NCI-H1048 (cell line): ENCODE data around the gene CAPN8.

ENCODE experiments used
- DNase-seq: peaks from one replicate; lab custom pipeline; 2025; lab: John Stamatoyannopoulos, UW

Gene CAPN8

GRCh38 chr1:223617323-223618070, 48.0 kb downstream of the CAPN8 start:
- DNase-seq: no peak

- DNase-seq: no peak
Measured at GRCh38 chr1:223616586-223616985, 48.9 kb downstream of the CAPN8 start.

DNA sequence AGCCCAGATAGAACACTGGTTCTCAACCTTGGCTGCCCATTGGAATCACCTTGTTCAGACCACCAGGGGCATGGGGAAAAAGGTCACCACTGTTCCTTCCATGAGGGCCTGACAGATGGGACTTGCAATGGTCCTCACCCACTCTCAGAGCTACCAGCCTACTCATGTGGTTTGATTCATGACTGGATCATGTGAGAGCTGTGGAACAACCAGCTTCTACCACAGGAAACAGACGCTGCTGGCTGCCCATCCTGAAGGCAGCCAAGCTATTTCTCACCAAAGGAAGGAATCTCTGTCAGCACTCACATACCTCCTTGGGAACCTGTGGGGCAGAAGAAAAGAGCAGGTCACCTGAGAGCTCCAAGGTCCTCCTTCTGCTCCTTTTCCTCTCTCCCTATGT, 53.6 kb downstream of the CAPN8 start:
- DNase-seq: no peak

- no peak for DNase-seq
Measured at GRCh38 chr1:223609977-223610376, 55.5 kb downstream of the CAPN8 start.

DNA sequence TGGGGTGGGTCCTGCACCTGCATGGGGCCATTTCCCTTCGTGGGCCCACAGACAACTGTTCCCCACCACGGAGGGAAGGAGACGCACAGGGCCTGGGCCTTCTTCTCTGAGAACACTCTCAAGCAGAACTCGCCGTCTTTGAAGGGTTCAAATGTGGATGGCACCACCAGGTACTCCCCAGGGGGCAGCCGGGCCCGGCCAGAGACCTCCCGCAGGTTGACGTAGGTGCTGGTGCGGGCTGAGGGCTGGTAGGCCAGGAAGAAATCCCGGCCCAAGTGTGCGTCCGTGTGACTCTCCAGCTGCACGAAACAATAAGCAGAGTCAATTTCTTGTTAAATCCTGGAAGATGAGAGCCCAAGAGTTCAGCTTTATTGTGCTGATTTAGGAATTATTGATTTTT, 56.4 kb downstream of the CAPN8 start:
- no peak for DNase-seq

- DNase-seq: no peak
Measured at GRCh38 chr1:223558512-223558911, 107.0 kb downstream of the CAPN8 start.

GRCh38 chr1:223557130-223557475, 108.4 kb downstream of the CAPN8 start:
- no peak for DNase-seq

DNA sequence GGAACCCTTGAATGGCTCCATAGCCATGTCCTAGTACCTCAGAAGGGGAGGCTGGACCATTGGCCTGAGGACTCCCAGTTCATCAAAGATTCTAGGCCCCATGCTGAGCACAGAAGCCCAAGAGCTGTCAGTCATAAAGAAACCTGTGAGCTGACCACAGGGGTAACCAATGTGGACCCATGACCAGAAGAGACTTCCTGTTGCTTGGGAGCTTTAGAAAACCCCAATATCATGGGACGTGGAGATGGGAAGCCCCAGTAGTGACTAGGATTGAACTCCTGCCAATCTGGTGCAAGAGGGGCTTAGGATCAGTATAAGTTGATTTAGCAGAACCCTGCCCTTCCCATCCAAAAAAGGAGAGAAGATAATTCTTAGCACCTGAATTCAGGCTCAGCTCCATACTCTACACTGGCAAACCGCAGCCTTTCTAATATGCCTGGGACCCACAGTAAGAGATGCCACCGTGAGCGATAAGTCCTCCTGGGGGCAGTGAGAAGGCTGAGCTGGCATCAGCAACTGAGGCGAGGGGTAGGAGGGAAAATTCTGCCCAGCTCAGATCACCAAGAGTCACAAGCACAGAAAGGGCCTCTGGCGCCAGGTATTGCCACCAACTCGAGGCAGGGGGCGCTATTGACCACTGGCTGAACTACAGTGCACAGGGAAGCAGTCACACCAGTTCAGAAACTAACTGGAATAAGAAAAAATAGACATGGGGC, 108.9 kb downstream of the CAPN8 start:
- no peak for DNase-seq

DNA sequence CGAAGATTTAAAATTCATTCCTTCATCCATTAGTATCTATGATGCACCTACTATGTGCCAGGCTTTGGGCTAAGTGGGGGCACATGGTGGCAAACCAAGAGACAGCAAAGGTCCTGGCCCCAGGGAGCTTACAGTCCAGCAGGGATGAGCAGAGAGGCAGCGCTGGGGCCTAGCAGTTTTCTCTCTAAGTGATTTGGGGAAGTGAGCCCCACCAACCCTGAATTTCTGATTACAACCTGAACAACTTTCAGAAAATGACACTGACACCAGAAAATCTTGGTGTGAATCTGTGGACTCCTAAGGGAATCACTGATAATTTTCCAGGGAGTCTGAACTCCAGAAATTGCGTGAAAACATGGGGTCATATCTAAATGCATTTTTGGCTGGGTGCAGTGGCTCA, 111.5 kb downstream of the CAPN8 start:
- DNase-seq: no peak

- DNase-seq: no peak
Measured at GRCh38 chr1:223551610-223552009, 113.9 kb downstream of the CAPN8 start.

- DNase-seq: no peak
Measured at GRCh38 chr1:223549740-223550139, 115.8 kb downstream of the CAPN8 start.

DNA sequence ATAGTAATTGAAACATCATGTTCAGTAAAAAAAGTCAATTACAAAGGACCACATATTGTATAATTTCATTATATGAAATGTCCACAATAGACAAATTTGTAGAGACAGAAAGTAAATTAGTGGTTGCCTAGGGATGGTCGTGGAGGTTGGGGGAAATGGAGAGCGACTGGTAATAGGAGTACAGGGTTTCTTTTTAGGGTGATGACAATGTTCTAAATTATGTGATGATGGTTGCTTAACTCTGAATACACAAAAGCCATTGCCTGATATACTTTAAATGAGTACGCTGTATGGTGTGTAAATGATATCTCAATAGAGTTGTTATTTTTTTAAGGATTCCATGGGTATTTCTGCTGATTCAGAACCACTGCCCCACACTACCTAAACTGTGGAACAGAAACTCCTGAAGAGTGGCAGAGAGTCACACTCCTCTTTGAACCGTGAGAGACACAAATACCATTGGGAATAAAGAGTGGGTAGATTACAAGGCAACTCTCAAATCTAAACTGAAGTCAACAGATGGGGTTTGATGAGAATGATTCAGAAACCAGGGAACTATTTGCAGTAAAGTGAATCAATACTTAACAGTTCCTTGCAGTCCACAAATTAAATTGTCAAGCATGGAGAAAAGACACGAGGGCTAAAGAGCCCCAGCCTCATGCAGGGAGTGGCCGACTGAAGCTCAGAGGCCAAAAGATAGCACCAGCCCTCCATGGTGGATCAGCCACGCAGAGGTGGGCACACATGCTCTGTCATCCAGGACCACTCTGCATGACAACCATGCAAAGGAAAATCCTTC, 118.0 kb downstream of the CAPN8 start:
- DNase-seq: no peak

DNA sequence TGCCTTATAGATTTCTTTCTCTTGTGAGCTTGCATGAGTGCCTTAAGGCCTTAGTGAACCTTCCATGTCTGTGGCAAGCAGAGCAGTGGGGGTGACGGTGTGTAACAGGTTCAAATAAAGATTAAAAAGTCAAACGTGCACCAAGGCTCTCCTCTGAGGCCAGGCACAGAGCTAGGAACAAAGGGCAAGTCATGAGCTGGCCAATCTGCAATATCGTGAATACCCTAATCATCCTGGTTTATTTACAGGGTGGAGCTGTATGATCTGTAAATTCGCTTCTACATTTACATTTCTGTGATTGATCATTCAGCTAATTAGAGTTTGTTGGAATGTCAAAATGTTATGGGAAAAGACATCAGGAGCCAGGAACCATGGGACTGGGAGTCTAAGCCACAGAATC, 120.2 kb downstream of the CAPN8 start:
- DNase-seq: no peak

DNA sequence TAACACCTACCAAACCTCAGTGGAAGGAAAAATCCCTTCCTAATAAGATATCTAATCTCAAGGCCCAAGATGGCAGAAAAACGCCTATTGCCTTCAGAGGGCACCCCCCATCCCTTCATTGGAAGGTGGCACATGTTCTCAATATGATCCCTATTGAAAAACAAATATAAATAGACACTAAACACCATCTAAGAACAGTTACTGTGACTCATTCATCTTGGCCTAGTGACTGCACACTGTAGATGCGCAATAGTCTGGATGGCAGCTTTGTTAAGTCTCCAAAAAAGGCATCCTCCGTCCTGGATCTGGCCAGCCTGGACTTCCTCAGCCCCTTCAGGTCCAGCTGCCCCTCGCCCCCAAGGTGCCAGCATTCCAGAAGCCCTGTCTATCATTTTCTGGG, 121.9 kb downstream of the CAPN8 start:
- no peak for DNase-seq

DNA sequence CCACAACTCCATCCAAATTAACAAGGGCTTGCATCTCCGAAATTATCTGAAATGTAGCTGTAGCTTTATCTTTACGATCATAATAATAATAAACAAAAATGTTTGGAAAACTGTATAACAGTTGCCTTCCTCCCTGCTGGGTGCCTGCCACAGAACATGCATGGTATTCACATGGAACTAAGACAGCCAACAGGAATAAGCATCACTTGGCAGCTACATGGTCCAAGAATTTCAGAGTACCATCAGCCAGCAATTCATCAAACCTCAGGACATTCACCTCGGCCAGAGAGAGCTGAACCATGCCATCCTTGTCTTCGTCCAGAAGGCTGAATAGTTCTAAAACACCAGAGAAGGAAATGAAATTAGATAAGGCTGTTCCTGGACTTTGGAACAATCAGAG, 122.7 kb downstream of the CAPN8 start:
- DNase-seq: no peak

DNA sequence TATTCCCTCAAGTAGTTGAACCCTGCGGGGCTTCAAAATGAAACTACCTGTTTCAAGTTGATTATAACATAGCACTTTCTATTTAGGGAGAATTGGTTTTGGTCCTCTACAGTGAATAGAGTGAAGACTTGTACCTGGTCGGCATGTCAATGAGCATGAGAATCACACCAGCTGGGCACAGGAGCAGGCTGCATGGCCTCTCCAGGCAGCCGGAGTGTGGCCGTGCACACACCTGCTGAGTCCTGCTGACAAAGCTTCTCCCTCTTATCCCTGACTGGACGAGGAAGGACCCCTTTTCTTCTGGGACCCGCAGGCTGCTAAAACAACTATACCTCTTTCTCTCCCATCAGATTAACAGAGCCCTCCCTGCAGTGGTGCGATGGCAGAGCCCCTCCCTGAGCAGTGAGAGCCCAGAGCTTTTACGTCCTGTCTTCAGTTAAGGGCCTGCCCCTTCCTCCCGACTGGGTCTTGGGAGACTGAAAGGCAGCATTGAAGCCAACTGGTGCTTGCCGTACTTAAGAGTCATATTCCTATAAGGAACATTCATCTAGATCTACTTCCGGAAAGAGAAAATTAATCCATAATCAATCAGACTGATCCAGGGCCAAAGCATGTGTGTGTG, 124.9 kb downstream of the CAPN8 start:
- no peak for DNase-seq

DNA sequence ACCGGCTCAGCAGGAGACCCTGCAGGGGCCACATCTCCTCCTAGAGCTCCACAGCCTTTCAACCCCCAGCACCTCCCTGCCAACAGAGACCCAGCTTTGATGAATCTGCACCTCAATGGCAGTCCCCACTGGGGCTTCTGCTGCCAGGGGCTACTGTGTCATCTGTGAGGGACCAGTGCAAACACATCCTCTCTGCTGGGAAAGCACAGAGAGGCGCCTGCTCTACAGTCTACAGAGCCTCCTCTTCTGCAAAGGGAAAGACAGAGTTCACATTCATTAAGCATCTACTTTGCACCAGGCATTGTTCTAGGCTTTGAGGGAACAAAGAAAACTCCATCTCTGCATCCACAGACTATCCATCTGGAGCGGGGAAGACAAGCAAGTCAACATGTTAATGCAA, 125.8 kb downstream of the CAPN8 start:
- no peak for DNase-seq

DNA sequence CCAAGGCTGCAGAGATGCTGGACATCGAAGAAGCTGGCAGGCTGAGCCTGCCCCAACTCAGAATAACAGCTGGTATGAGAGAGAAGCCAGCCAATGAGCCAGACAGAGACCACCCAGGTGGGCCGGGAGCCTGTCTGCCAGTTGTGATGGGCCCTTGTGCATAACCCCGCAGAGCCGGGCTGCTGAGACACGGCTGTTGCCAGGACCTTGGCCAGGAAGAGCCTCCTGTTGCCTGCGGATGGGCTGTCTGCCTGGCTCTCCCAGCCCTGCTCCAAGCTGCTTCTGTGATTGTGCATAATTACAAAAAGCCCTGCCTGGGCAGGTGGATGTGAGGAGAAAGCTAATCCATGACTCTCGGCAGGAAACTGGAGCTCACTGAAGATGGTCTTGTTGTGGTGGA, 126.5 kb downstream of the CAPN8 start:
- no peak for DNase-seq

GRCh38 chr1:223535319-223535718, 130.2 kb downstream of the CAPN8 start:
- no peak for DNase-seq

DNA sequence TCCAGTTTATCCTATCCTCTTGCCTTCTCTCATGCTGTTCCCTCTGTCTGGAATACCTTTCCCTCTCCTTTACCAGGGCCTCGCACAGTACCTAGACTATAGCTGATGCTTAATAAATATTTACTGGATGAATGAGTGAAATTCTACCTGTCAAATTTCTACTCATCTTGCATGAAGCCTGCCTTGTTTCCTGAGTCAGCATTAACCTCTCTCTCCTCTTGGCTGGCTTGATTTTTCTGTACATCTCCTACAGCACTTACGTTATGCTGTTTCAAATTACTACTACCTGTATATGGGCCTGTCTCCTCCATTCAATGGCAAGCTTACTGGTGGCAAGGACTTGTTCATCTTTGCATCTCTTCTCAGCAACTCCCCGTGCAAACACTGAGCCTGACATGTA, 130.8 kb downstream of the CAPN8 start:
- no peak for DNase-seq

DNA sequence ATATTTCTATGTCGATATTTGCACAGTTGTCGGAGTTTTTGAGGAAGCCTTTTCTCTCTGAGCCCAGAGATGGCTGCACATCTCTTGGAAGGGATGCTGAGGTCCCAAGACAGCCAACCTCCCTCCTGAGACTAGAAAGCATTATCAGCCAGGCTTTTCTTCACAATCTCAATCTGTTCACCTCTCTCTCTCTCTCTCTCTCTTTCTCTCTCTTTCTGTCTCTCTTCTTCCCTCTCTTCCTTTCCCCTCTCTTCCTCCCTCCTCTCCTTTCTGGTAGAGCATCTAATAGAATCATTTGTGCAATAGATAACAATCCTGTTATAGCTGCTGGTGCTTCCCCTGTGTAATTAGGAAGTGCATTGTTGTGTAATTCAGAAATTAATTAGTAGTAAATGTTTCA, 131.8 kb downstream of the CAPN8 start:
- no peak for DNase-seq

DNA sequence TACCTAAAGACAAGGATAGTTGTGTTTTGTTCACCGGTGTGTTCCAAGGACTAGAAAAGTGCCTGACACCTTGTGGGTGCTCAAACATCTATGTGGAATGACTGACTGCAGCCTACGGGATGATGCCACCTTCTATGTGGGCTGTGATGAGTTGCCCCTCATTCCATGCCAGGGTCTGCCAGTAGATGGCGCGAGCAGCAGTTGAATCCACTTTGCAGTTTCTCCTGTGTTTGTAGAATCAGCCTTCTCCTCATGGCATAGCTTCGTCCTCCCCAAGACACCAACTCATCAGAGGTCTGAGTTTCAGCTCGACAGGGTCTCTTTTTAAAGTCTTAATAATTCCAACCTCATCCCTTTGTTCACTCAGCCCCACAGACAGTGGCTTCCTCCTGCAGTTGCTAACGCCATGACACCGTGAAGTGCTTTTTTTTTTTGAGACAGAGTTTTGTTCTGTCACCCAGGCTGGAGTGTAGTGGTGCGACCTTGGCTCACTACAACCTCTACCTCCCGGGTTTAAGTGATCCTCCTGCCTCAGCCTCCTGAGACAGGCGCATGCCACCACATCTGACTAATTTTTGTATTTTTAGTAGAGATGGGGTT, 133.7 kb downstream of the CAPN8 start:
- DNase-seq: peak; percentile 51
